K562 (cell line): ENCODE data around the gene NRARP.

Experiments used
- TCF7 ChIP-seq: sonication (generic); IDR thresholded peaks from 2 replicates; pipeline ENCODE4 v1.6.1; 2016; ENCODE audit warnings: antibody characterized with exemption, borderline replicate concordance
- TSHZ1 ChIP-seq: fragments of 250-450 bp; sonication (Bioruptor Pico); IDR thresholded peaks from 2 replicates; pipeline ENCODE4 v1.4.0; 2020; ENCODE audit warnings: mild to moderate bottlenecking, moderate library complexity
- ZBTB7A ChIP-seq: IDR thresholded peaks from 2 replicates; pipeline ENCODE4 v1.6.1; 2011; ENCODE audit warnings: low read depth, mild to moderate bottlenecking, low read length, moderate library complexity, borderline replicate concordance; ENCODE audit not compliant: control insufficient read depth
- TF ChIP-seq, protein P1 (sequence below): fragments of 250-450 bp; sonication (Bioruptor Pico); IDR thresholded peaks from 2 replicates; pipeline ENCODE4 v1.4.0; 2020; ENCODE audit warnings: mild to moderate bottlenecking, moderate library complexity

- TF ChIP-seq, protein P1, sequence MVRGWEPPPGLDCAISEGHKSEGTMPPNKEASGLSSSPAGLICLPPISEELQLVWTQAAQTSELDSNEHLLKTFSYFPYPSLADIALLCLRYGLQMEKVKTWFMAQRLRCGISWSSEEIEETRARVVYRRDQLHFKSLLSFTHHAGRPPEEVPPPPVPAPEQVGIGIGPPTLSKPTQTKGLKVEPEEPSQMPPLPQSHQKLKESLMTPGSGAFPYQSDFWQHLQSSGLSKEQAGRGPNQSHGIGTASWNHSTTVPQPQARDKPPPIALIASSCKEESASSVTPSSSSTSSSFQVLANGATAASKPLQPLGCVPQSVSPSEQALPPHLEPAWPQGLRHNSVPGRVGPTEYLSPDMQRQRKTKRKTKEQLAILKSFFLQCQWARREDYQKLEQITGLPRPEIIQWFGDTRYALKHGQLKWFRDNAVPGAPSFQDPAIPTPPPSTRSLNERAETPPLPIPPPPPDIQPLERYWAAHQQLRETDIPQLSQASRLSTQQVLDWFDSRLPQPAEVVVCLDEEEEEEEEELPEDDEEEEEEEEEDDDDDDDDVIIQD (CRISPR knock-in tag), result no peak
- no peak for TF ChIP-seq ZBTB7A
- no peak for TF ChIP-seq TCF7
- TF ChIP-seq TSHZ1 (CRISPR knock-in tag), result no peak
Observed at GRCh38 chr9:137330689-137331088, 28.6 kb upstream of the NRARP start.
